ENCODE results near the gene SCRN1. TPM values are rescaled to one million over a fixed set of nuclear protein-coding genes. Genes with fewer than 3 reads are reported as not detected.

The SCRN1 gene
- total and polyA plus RNA-seq, 2 of the 13 experiments (the other 11 are each of a cell fraction or from before 2014, with no cell fraction given), result 43.2 to 49.8 TPM

DNA sequence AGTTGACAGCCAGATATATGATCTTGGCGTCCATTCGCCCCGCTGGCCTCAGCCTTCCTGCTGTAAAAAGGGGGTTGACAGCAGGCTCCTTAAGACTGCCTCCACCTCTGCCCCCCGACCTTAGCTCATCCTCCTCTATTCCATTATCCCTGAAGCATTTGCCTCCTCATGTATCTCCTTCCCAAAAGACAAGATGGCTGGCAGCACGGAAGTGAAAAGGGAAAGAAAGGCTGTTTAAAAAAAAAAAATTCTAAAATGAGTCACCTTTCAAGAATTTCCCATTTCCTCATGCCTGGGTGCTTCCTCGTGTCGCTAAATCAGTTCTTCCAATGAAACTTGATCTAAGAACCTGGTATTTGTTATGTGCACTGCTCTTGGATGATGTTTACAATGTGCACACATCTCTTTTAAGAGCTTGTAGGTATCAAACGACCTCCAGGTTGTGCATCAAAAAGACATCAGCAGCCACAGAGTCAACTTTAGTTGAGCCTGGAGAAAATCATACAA, 1.7 kb downstream of the SCRN1 start (continued):
- no peak for TF ChIP-seq ZC3H13 (CRISPR knock-in tag; IDR thresholded peaks at IDR 0.05)
- no peak for TF ChIP-seq MTF2 (CRISPR knock-in tag; IDR thresholded peaks at IDR 0.05; ENCODE audit: borderline replicate concordance)
- TF ChIP-seq ADNP (CRISPR knock-in tag; IDR thresholded peaks at IDR 0.05), result no peak
- no peak for TF ChIP-seq ZNF746 (CRISPR knock-in tag; IDR thresholded peaks at IDR 0.05)
- no peak for TF ChIP-seq ERF (CRISPR knock-in tag; IDR thresholded peaks at IDR 0.05)
- no peak for TF ChIP-seq NR2F6 (IDR thresholded peaks at IDR 0.05)
- no peak for TF ChIP-seq NR2F6 (CRISPR knock-in tag; IDR thresholded peaks at IDR 0.05)
- TF ChIP-seq SNAI1 (CRISPR knock-in tag; IDR thresholded peaks at IDR 0.05; ENCODE audit: borderline replicate concordance), result no peak
- no peak for TF ChIP-seq ZNF652 (CRISPR knock-in tag; IDR thresholded peaks at IDR 0.05; ENCODE audit: borderline replicate concordance, low read depth)
- TF ChIP-seq ZNF143 (CRISPR knock-in tag; IDR thresholded peaks at IDR 0.05), result no peak
- no peak for TF ChIP-seq U2AF1 (optimal IDR thresholded peaks at IDR 0.05; ENCODE audit: low read depth, low read length)
- no peak for TF ChIP-seq DR1 (CRISPR knock-in tag; IDR thresholded peaks at IDR 0.05)
- TF ChIP-seq ZNF136 (CRISPR knock-in tag; IDR thresholded peaks at IDR 0.05; ENCODE audit: low read depth), result no peak
- TF ChIP-seq ZNF747 (CRISPR knock-in tag; IDR thresholded peaks at IDR 0.05; ENCODE audit: borderline replicate concordance), result no peak
- TF ChIP-seq ZNF589 (CRISPR knock-in tag; conservative IDR thresholded peaks at IDR 0.05), result no peak
- TF ChIP-seq ZNF263 (CRISPR knock-in tag; IDR thresholded peaks at IDR 0.05), result no peak
- no peak for TF ChIP-seq RFX5 (IDR thresholded peaks at IDR 0.05; ENCODE audit: low read depth, low read length)
- TF ChIP-seq ZNF224 (CRISPR knock-in tag; IDR thresholded peaks at IDR 0.05), result no peak
- TF ChIP-seq, protein P1, sequence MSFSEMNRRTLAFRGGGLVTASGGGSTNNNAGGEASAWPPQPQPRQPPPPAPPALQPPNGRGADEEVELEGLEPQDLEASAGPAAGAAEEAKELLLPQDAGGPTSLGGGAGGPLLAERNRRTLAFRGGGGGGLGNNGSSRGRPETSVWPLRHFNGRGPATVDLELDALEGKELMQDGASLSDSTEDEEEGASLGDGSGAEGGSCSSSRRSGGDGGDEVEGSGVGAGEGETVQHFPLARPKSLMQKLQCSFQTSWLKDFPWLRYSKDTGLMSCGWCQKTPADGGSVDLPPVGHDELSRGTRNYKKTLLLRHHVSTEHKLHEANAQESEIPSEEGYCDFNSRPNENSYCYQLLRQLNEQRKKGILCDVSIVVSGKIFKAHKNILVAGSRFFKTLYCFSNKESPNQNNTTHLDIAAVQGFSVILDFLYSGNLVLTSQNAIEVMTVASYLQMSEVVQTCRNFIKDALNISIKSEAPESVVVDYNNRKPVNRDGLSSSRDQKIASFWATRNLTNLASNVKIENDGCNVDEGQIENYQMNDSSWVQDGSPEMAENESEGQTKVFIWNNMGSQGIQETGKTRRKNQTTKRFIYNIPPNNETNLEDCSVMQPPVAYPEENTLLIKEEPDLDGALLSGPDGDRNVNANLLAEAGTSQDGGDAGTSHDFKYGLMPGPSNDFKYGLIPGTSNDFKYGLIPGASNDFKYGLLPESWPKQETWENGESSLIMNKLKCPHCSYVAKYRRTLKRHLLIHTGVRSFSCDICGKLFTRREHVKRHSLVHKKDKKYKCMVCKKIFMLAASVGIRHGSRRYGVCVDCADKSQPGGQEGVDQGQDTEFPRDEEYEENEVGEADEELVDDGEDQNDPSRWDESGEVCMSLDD (CRISPR knock-in tag; IDR thresholded peaks at IDR 0.05; ENCODE audit: borderline replicate concordance), result no peak
- TF ChIP-seq ZNF256 (CRISPR knock-in tag; conservative IDR thresholded peaks at IDR 0.05), result no peak
- no peak for TF ChIP-seq PCBP1 (IDR thresholded peaks at IDR 0.05; ENCODE audit: borderline replicate concordance, low read depth, low read length)
- TF ChIP-seq, protein P2, sequence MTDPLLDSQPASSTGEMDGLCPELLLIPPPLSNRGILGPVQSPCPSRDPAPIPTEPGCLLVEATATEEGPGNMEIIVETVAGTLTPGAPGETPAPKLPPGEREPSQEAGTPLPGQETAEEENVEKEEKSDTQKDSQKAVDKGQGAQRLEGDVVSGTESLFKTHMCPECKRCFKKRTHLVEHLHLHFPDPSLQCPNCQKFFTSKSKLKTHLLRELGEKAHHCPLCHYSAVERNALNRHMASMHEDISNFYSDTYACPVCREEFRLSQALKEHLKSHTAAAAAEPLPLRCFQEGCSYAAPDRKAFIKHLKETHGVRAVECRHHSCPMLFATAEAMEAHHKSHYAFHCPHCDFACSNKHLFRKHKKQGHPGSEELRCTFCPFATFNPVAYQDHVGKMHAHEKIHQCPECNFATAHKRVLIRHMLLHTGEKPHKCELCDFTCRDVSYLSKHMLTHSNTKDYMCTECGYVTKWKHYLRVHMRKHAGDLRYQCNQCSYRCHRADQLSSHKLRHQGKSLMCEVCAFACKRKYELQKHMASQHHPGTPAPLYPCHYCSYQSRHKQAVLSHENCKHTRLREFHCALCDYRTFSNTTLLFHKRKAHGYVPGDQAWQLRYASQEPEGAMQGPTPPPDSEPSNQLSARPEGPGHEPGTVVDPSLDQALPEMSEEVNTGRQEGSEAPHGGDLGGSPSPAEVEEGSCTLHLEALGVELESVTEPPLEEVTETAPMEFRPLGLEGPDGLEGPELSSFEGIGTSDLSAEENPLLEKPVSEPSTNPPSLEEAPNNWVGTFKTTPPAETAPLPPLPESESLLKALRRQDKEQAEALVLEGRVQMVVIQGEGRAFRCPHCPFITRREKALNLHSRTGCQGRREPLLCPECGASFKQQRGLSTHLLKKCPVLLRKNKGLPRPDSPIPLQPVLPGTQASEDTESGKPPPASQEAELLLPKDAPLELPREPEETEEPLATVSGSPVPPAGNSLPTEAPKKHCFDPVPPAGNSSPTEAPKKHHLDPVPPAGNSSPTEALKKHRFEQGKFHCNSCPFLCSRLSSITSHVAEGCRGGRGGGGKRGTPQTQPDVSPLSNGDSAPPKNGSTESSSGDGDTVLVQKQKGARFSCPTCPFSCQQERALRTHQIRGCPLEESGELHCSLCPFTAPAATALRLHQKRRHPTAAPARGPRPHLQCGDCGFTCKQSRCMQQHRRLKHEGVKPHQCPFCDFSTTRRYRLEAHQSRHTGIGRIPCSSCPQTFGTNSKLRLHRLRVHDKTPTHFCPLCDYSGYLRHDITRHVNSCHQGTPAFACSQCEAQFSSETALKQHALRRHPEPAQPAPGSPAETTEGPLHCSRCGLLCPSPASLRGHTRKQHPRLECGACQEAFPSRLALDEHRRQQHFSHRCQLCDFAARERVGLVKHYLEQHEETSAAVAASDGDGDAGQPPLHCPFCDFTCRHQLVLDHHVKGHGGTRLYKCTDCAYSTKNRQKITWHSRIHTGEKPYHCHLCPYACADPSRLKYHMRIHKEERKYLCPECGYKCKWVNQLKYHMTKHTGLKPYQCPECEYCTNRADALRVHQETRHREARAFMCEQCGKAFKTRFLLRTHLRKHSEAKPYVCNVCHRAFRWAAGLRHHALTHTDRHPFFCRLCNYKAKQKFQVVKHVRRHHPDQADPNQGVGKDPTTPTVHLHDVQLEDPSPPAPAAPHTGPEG (CRISPR knock-in tag; IDR thresholded peaks at IDR 0.05), result no peak
- TF ChIP-seq, protein P3, sequence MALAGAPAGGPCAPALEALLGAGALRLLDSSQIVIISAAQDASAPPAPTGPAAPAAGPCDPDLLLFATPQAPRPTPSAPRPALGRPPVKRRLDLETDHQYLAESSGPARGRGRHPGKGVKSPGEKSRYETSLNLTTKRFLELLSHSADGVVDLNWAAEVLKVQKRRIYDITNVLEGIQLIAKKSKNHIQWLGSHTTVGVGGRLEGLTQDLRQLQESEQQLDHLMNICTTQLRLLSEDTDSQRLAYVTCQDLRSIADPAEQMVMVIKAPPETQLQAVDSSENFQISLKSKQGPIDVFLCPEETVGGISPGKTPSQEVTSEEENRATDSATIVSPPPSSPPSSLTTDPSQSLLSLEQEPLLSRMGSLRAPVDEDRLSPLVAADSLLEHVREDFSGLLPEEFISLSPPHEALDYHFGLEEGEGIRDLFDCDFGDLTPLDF (CRISPR knock-in tag; IDR thresholded peaks at IDR 0.05), result no peak
- no peak for TF ChIP-seq ARHGAP35 (CRISPR knock-in tag; IDR thresholded peaks at IDR 0.05; ENCODE audit: borderline replicate concordance)

Measured in HepG2 (cell line).